DMS153 treated with DMSO at 0.1 percent for 48 hours (cell line): ENCODE measurements around the gene SLC9A3.

Experiments
- DNase-seq: peaks from one replicate; lab custom pipeline; 2025; ENCODE audit not compliant: unreplicated experiment; lab: John Stamatoyannopoulos, UW

The SLC9A3 gene

GRCh38 chr5:539469-540070 is 15.3 kb upstream of the SLC9A3 start:
- no peak for DNase-seq

GRCh38 chr5:538801-539468 is 14.7 kb upstream of the SLC9A3 start:
- no peak for DNase-seq

DNA sequence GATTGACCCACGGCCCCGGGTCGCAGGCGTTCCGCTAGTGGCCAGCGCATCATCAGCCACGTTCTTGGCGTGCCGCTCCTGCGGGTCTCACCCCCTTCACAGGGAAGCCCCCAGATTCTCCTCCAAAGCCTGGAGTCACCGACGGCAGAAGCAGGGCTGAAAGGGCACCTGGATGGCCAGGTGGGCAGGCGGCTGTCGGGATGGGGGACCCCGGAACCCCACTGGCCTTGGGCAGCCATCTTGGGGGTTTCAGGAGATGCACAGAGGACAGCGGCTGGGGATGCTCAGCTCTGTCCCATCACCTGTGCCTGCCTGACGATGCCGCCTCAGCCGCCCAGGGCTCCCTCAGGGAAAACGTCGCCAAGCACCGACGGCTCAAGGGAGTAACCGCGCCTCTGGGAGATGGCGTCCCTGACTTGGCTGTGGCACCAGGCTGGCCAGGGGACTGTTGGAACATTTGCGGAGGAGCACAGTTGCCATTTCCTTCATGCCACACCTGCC is 14.1 kb upstream of the SLC9A3 start:
- DNase-seq: no peak

DNA sequence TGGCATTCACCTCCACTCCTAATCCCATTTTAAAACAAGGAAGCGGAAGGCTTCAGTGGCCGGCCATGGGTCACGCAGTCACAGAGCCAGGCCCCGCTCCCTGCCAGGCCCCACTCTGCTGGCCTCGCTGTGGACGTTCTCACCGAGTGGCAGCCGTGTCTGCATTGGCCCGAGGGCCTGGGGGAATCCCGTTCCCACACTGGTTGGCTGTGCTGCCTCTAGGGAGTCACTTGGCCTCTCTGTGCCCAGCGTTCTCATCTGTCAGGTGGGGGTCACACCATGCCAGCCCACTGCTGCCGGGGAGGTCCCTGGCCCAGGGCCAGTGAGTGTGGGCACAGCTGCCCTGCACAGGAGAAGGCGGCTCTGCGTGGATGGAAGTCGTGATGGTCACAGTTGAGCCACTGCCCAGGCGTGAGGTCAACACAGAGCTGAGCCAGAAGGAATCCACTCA is 13.4 kb upstream of the SLC9A3 start:
- DNase-seq: no peak

GRCh38 chr5:537098-537497 is 12.8 kb upstream of the SLC9A3 start:
- no peak for DNase-seq

GRCh38 chr5:535846-536698 is 11.8 kb upstream of the SLC9A3 start:
- DNase-seq: no peak

DNA sequence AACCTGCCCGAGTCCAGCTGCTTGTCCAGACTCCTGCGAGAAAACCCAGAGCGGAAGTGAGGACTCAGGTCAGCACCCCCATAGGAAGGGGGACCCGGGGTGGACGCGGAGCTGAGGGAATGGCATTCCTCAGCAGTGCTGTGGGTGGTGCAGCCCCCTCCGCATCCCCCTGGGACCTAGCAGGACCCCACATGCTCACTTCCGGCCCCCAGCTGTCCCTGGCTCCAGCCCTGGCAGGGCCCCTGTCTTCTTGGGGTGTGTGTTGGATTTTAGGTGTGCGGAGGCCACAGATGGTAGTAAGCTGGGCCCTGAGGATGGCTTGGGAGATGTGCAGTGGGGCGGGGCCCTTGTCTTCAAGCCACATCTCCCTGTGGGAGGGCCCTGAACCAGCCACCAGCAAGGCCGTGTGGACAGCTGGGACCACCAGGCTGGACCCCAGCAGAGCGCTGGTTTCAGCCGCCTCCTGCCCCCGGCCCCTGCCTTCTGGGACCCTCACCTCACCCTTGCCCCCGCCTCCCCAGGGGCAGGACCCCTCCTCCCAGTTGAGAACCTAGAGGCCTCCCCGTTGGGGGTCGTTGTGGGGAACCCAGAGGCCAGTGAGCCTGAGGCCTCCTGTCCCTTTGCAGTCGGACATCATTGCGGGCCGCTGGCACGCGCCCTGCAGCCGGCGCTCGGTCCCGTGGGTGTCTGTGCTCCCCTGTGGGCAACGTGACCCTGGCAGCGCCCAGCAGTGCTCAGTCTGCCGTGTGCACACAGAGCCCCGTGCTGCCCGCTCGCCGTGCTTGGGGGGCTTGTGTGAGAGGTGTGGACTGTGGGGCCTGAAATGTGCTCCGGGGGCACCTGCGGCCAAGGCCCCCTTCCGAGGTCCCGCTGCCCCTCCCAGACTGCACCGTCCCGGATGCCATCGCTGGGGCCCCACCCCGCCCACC is 10.8 kb upstream of the SLC9A3 start:
- no peak for DNase-seq

- no peak for DNase-seq
Observed at GRCh38 chr5:533955-534742, 9.9 kb upstream of the SLC9A3 start.

DNA sequence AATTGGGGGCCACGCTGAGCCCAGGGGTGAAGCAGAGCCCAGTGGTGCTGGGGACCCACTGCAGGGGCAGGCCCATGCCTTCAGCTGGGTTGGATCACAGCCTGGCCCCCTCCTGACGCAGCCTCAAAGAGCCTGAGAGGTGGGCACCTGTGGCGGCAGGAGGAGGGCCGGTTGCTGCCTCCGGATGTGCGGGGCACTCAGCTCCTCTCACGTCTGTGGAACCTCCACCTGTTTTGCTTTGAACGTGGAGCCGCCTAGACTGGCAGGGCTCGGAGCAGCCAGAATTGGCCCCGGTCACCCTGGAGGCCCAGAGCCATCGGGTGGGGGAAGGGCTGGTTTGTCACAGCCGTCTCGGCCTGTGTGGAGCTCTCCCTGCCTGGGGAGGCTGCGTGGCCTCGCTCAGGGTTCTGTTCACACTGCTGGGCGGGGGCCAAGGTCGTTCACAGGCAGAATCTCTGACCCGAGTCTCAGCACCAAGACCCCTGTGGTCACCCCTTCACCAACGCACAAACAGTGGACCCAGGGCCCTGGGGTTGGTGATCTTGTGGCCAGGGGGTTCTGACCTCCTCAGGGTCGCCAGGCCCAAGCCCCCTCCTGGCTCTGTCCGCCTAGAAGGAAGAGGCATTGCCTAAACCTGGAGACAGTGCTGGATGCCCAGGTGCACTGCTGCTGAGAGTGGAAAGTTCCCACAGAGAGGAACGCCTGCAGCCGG is 9.2 kb upstream of the SLC9A3 start:
- DNase-seq: no peak

GRCh38 chr5:532521-533242 is 8.4 kb upstream of the SLC9A3 start:
- no peak for DNase-seq

DNA sequence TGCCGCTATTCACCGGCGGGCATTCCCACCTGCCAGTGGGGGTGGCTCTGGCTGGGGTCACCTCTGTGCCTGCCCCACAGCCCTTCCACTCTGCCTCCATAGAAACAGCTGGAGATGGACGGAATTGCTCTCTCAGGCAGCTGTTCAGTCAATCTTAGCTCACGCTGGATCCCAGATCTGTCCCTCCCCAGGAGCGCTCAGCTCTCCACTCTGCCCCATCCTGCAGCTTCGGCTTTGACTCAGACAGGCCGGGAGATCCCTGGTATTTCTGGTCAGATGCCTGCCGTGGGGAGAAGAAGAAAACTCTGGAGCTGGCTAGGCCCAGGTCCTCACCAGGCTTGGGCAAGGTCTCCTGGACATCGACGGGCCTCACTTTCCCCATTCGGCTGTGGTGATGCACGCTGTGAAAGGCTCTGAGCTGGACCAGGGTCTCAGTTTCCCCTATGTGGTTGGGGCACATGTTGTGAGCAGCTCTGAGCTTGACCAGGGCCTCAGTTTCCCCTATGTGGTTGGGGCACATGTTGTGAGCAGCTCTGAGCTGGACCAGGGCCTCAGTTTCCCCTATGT is 7.6 kb upstream of the SLC9A3 start:
- DNase-seq: no peak

GRCh38 chr5:531101-531748 is 7.0 kb upstream of the SLC9A3 start:
- no peak for DNase-seq

- no peak for DNase-seq
Observed at GRCh38 chr5:530001-530955, 6.0 kb upstream of the SLC9A3 start.

GRCh38 chr5:528629-529511 is 4.6 kb upstream of the SLC9A3 start:
- no peak for DNase-seq
